ENCODE measurements around the gene PEX6. TPM values are rescaled to one million over a fixed set of nuclear protein-coding genes. Genes with fewer than 3 reads are reported as not detected.
"Not testable (repeated sequence)": the region's sequence is repeated elsewhere in the genome, so short reads cannot be mapped to it uniquely, and the experiment has no call there.

PEX6 gene
- total RNA-seq, 2 donors from 2014 or later: 14.1 to 18.7 TPM

DNA sequence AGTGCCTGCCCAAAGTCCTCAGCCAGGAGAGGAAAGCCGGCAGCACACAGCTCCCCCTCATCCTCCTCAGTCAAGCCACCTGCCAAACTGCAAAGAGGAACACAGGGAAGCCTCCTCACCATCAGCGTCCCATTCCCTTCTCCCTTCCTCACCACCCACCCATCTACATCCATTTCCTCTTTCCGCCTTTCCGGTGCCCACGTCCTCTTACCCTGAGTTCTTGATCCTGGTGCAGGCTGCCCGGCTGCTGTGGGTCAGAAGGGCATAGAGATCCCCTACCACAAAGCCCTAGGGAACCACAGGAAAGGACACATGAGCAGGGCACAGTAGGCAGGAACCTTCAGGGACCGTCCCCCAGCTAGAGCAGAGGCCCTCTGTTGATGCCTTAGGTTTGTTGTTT is 12.4 kb downstream of the PEX6 start:
- DNase-seq (ENCODE audit: low spot score) (no peak), ATAC-seq (no peak)
- Mint-ChIP-seq H3K4me3 (no peak overlapping the region), H3K27me3 (peaks cover 0 to 3% of the 10 kb centered on the region in 2 donors), H3K4me1 (ENCODE audit: low read depth in 2 of 2) (peaks cover 3 to 5% of the 10 kb centered on the region in 2 donors), H3K27ac (no peak overlapping the region), H3K36me3 (no peaks in the 10 kb centered on the region), H3K9me3 (no peaks in the 10 kb centered on the region)

DNA sequence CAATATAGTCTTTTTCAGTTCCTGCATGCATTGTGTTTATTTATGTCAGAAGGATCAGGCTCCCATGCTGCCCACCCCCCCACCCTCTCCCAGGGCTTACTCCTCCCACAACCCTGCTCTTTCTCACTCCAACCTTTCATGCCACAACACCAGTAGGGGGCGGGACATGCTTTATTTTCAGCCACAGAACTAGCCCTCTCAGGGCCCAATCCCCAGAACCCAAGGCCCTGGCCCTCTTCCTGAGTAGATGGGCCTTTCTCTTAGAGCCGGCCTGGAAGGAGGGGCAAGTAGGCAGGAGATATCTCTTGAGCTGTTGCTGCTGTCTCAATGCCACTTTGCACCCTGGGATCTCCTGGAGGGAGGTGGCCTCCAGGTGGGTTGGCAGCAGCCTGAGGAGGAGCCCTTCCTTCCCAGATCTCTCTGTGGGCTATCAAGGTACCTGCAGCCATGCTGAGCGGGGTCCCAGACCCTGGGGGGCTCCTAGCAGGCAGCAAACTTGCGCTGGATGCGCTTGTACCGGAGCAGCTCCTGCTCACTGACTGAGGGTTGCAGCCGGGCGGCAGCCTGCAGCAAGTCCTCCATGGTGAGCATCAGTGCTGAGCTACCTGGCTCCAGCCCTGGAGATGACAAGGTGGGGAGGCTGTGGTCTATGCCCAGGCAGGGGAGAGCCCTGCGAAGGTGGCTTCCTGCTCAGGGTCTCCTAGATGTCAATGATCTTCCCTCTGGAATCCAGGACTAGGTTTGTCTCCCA is 15.0 kb downstream of the PEX6 start:
- no peak for ATAC-seq
- peaks cover 9 to 11% of the 10 kb centered on the region in 2 donors for H3K4me1 Mint-ChIP-seq (ENCODE audit: low read depth in 2 of 2)

DNA sequence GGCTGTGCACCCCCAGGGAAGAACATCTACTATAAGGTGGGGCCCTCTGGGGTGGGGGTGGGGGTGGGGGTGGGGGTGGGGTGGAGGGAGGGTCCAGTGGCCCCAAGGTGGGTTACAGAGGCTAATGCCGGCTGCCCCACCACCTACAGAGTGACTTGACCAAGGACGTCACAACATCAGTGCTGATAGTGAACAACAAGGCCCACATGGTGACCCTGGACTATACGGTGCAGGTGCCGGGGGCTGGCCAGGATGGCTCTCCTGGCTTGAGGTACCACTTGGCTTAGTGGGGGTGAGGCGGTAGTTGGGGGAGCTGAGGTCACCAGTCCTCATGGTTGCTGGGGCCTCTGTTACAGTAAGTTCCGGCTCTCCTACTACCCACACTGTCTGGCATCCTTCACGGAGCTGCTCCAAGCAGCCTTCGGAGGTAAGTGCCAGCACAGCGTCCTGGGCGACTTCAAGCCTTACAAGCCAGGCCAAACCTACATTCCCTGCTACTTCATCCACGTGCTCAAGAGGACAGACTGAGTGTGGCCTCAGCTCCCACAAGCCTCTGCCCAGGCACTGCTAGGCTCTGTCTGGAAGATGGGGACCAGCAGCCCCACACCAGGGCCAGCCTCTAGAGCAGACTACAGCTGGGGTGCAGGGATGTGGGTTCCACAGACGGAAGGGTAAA is 15.7 kb downstream of the PEX6 start:
- H3K27me3 Mint-ChIP-seq: peaks cover 7 to 8% of the 10 kb centered on the region in 2 donors
- no peak overlapping the region for H3K27ac Mint-ChIP-seq
- no peaks in the 10 kb centered on the region for H3K9me3 Mint-ChIP-seq
- ATAC-seq: no peak
- no peaks in the 10 kb centered on the region for H3K36me3 Mint-ChIP-seq
- no peak for DNase-seq (ENCODE audit: low spot score)
- peaks cover 9 to 11% of the 10 kb centered on the region in 2 donors for H3K4me1 Mint-ChIP-seq (ENCODE audit: low read depth in 2 of 2)
- no peak overlapping the region for H3K4me3 Mint-ChIP-seq

More for the DNA sequence above, 15.0 kb downstream of the PEX6 start:
- no peak overlapping the region for H3K27ac Mint-ChIP-seq
- H3K27me3 Mint-ChIP-seq: peaks cover 7 to 8% of the 10 kb centered on the region in 2 donors
- no peak for DNase-seq (ENCODE audit: low spot score)
- H3K4me3 Mint-ChIP-seq: no peak overlapping the region
- no peaks in the 10 kb centered on the region for H3K9me3 Mint-ChIP-seq
- H3K36me3 Mint-ChIP-seq: no peaks in the 10 kb centered on the region

DNA sequence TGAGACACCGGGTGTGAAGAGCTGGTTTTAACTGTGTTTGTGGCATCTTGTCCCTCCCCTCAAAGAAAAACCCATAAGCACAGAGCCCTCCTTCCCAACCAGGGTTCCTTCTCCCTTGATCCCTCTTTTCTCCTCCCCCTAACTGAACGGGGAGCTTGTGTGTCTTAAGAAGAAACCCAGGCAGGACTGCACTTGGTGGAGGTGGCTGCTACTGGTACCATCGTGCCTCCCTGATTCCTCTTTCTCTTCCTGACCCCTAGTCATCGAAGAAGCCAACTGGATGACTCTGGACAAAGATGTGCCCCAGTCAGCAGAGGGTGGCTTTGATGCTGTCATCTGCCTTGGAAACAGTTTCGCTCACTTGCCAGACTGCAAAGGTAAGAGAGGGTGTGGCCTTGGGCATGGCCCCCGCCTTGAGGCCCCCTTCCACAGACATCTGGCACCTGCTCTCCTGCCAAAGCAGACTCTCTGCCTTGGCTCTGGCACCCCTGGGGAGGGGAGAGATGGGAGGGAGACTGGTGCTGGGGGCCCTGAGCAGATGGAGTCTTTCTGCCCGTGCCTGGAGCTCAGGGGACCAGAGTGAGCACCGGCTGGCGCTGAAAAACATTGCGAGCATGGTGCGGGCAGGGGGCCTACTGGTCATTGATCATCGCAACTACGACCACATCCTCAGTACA is 16.3 kb downstream of the PEX6 start:
- Mint-ChIP-seq H3K4me1 (ENCODE audit: low read depth in 2 of 2) (peaks cover 9 to 11% of the 10 kb centered on the region in 2 donors), H3K36me3 (no peaks in the 10 kb centered on the region), H3K9me3 (no peaks in the 10 kb centered on the region), H3K27ac (no peak overlapping the region), H3K27me3 (peaks cover 7 to 8% of the 10 kb centered on the region in 2 donors), H3K4me3 (no peak overlapping the region)
- ATAC-seq: no peak
- DNase-seq (ENCODE audit: low spot score): no peak

DNA sequence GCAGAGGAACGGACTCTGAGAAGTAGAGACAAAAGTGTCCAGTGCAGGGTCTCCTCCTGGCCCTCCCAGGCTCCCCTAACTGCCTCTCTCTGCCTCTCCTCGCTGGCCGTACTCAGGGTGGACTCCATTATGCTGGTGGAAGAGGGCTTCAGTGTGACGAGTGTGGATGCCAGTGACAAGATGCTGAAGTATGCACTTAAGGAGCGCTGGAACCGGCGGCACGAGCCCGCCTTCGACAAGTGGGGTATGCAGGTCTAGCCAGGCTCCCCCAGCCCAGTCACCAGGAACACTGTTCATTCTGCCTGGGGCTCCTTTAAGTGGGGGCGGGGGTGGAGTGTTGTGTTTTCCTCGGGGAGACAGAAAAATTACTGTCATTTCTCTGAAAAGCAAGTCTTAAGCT is 16.9 kb downstream of the PEX6 start:
- ATAC-seq (no peak), DNase-seq (ENCODE audit: low spot score) (no peak)
- no peak overlapping the region for H3K27ac Mint-ChIP-seq
- peaks cover 9 to 11% of the 10 kb centered on the region in 2 donors for H3K4me1 Mint-ChIP-seq (ENCODE audit: low read depth in 2 of 2)
- no peaks in the 10 kb centered on the region for H3K36me3 Mint-ChIP-seq
- peak overlapping the region; percentile 30 for H3K4me3 Mint-ChIP-seq
- no peaks in the 10 kb centered on the region for H3K9me3 Mint-ChIP-seq
- H3K27me3 Mint-ChIP-seq: peaks cover 7 to 8% of the 10 kb centered on the region in 2 donors

DNA sequence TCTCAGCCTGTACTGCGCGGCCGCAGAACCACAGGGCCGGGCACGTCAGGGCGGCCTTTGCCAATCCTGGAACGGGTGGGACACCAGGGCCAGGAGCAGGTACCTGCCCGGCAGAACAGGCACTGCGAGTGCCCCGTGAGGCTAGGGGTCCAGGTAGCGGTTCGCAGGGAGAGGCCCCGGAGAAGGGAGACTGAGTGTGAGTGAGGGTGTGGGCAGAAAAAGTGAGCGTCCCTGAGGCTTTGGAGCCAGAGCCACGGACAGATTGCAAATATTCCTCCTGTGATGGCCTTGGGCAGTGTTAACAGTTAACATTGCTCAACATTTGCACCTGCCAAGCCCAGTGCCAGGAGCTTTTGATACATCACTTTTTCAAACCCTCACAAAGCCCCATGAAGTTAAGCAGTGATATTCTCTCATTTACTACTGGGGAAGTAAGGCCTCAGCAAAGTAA is 17.9 kb downstream of the PEX6 start:
- H3K4me1 Mint-ChIP-seq (ENCODE audit: low read depth in 2 of 2): peaks cover 9 to 11% of the 10 kb centered on the region in 2 donors
- no peaks in the 10 kb centered on the region for H3K36me3 Mint-ChIP-seq

DNA sequence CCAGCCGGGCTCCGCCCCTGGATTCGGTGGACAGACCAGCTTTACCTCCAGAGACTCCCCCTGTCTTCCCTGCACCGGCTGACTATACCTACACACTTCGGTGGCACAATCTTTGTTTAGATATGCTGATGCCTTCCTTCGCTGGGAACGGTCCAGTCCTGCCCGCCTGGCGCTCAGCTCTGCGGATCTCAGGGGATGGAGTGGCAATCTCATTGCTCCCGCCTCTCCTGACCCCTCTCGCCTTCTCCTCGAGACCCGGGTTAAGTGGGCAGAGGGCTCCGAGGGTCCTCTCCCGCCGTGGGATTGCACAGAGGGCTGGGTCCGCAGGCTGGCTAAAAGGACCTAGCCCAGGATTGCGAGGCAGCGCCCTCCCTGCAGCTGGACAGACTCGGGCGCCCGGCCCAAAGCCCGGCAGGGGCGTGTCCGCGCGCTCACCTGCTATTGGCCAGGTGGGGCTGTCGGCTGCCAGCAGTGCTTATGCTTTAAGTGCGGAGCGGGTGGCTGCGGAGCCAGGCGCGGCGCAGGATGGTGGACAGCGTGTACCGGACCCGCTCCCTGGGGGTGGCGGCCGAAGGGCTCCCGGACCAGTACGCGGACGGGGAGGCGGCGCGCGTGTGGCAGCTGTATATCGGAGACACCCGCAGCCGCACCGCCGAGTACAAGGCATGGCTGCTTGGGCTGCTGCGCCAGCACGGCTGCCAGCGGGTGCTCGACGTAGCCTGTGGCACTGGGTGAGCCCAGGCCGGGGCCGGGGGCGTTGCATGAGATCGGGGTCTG is 18.6 kb downstream of the PEX6 start, which contains the start of gene GNMT:
Gene GNMT (plus strand): TSS at position 512 of the 777 bp plus-strand sequence. CDS start 14 bp downstream, at position 526.
- peak within 1 kb of the TSS; percentile 77 for H3K4me3 Mint-ChIP-seq
- no peaks in the 10 kb centered on the region for H3K36me3 Mint-ChIP-seq
- H3K27me3 Mint-ChIP-seq: peaks cover 7 to 8% of the 10 kb centered on the region in 2 donors
- DNase-seq (ENCODE audit: low spot score) (no peak), ATAC-seq (peak; percentile 65 to 76)
- H3K9me3 Mint-ChIP-seq: no peaks in the 10 kb centered on the region
- H3K4me1 Mint-ChIP-seq (ENCODE audit: low read depth in 2 of 2): peaks cover 9 to 11% of the 10 kb centered on the region in 2 donors
- H3K27ac Mint-ChIP-seq: no peak within 1 kb of the TSS

More for the DNA sequence above, 17.9 kb downstream of the PEX6 start:
- ATAC-seq (peak in 1 of 2 donors; percentile 41), DNase-seq (ENCODE audit: low spot score) (no peak)
- Mint-ChIP-seq H3K9me3 (no peaks in the 10 kb centered on the region), H3K4me3 (peak overlapping the region; percentile 77), H3K27ac (no peak overlapping the region), H3K27me3 (peaks cover 7 to 8% of the 10 kb centered on the region in 2 donors)

DNA sequence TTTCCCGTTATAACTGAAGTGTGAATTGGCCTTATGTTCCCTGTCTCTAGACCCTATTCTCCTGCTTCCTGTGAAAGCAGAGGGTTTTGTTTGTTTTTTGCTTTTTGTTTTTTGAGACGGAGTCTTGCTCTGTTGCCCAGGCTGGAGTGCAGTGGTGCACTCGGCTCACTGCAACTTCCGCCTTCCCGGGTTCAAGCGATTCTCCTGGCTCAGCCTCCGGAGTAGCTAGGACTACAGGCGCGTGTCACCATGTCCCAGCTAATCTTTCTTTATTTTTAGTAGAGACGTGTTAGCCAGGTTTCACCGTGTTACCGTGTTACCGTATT is 19.1 kb downstream of the PEX6 start:
- ATAC-seq (no peak), DNase-seq (ENCODE audit: low spot score) (no peak)
- no peaks in the 10 kb centered on the region for H3K36me3 Mint-ChIP-seq
- H3K9me3 Mint-ChIP-seq: no peaks in the 10 kb centered on the region
- no peak overlapping the region for H3K27ac Mint-ChIP-seq
- peaks cover 7 to 8% of the 10 kb centered on the region in 2 donors for H3K27me3 Mint-ChIP-seq
- peaks cover 9 to 11% of the 10 kb centered on the region in 2 donors for H3K4me1 Mint-ChIP-seq (ENCODE audit: low read depth in 2 of 2)
- peak overlapping the region; percentile 77 for H3K4me3 Mint-ChIP-seq

DNA sequence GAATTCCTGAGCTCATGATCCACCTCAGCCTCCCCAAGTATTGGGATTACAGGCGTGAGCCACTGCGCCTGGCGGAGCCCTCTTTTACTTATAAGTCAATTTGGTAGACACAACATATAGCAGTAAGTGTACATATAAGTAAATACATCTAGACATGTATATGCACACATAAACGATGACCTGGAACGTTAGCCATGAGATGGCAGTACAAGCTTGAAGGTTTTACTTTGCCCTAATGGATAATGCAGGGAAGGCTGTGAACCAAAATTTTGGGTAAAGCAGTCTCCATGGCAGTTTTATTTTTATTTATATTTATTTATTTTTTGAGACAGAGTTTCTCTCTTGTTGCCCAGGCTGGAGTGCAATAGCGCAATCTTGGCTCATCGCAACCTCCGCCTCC is 20.9 kb downstream of the PEX6 start:
- H3K4me1 Mint-ChIP-seq (ENCODE audit: low read depth in 2 of 2): peaks cover 9 to 11% of the 10 kb centered on the region in 2 donors

DNA sequence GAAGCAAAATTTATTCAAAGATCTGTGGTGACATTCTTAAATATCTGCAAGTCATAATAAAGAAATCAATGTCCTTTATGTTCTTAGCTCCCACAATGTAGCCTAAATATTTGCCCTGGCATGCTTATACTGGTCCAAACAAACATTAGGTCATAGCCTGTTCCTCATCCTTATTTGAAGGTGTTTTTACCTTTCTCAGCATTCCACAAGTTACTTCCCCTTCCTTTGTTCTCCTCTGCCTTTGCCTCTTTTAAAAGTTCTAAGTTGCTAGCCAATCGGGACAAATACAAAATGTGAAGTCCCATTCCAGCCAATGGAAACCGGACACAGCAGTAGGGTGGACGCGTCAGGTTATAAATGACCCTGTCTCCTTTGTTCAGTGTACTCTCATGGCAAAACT is 24.6 kb downstream of the PEX6 start:
- not testable (repeated sequence) for H3K9me3 Mint-ChIP-seq; H3K27ac Mint-ChIP-seq; DNase-seq (ENCODE audit: low spot score); H3K27me3 Mint-ChIP-seq; H3K4me1 Mint-ChIP-seq (ENCODE audit: low read depth in 2 of 2); H3K36me3 Mint-ChIP-seq; H3K4me3 Mint-ChIP-seq; ATAC-seq

More for the DNA sequence above, 20.9 kb downstream of the PEX6 start:
- Mint-ChIP-seq H3K27me3 (peaks cover 7 to 8% of the 10 kb centered on the region in 2 donors), H3K27ac (no peak overlapping the region), H3K9me3 (no peaks in the 10 kb centered on the region), H3K36me3 (no peaks in the 10 kb centered on the region), H3K4me3 (no peak overlapping the region)
- ATAC-seq (no peak), DNase-seq (ENCODE audit: low spot score) (no peak)

DNA sequence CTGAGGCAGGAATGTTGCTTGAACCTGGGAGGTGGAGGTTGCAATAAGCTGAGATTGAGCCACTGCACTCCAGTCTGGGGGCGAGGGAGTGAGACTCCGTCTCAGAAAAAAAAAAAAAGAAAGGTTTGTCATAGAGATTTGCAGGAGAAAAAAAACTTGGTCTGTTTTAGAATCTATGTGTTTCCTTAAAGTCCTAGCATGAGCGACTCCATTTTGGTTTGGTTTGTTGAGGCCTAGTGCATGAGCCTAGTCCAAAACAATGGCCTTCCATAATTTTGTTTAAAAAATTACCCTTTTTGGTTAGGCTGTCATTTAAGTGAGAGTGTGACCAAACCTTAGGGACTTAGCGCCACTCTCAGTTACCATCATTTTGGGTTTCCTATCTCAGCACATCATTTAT is 26.6 kb downstream of the PEX6 start:
- Mint-ChIP-seq H3K36me3 (no peaks in the 10 kb centered on the region), H3K4me3 (no peak overlapping the region), H3K27ac (no peak overlapping the region), H3K4me1 (ENCODE audit: low read depth in 2 of 2) (no peaks in the 10 kb centered on the region), H3K9me3 (no peaks in the 10 kb centered on the region), H3K27me3 (no peaks in the 10 kb centered on the region)
- ATAC-seq: no peak
- DNase-seq (ENCODE audit: low spot score): no peak

DNA sequence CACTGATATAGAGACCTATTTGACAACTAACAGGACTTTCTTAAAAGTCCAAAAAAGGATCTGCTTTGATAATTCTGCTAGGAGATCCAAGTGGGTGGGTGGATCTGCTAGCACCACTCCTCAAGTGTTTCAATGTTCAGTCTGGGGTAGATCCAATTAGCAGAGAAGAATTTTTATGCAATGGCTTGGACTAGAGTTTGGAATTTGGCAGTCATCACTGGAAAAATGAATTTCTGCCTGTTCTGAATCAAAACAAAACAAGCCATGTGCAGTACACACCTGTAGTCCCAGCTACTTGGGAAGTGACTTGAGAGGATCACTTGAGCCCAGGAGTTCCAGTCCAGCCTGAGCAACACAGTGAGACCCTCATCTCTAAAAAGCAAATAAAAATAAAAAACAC is 31.0 kb downstream of the PEX6 start:
- no peaks in the 10 kb centered on the region for H3K27me3 Mint-ChIP-seq
- H3K4me1 Mint-ChIP-seq (ENCODE audit: low read depth in 2 of 2): no peaks in the 10 kb centered on the region
- ATAC-seq (no peak), DNase-seq (ENCODE audit: low spot score) (no peak)
- H3K36me3 Mint-ChIP-seq: no peaks in the 10 kb centered on the region
- H3K27ac Mint-ChIP-seq: no peak overlapping the region
- H3K9me3 Mint-ChIP-seq: no peaks in the 10 kb centered on the region
- H3K4me3 Mint-ChIP-seq: no peak overlapping the region

DNA sequence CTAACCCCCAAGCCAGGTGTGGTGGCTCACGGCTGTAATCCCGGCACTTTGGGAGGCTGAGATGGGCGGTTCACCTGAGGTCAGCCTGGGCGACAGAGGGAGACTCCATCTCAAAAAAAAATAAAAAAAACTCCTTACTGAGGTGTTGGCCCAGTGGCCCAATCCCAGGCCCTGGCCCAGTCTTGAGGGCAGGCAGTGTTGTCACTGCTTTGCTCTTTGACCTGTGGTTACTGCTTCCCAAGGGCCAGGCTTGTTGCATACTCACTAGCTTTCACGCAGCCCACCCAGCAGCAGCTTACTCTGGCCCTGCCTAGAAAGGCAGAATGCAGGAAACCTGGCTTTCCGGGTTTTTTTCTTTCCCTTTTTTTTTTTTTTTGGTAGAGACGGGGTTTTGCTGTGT is 36.5 kb downstream of the PEX6 start:
- DNase-seq (ENCODE audit: low spot score) (no peak), ATAC-seq (no peak)
- Mint-ChIP-seq H3K27ac (no peak overlapping the region), H3K36me3 (peaks cover 5% of the 10 kb centered on the region), H3K4me1 (ENCODE audit: low read depth in 2 of 2) (peaks cover 0 to 5% of the 10 kb centered on the region in 2 donors), H3K9me3 (no peaks in the 10 kb centered on the region), H3K4me3 (no peak overlapping the region), H3K27me3 (no peaks in the 10 kb centered on the region)
